Hepatocyte (in vitro differentiated cells): Measurements from ENCODE around the gene CLECL1. TPM values are rescaled to one million over a fixed set of nuclear protein-coding genes. Genes with fewer than 3 reads are reported as not detected.

Experiments used
- DNase-seq: peaks from one replicate; pipeline ENCODE4 v3.0.0-alpha.2; 2016; ENCODE audit warnings: low spot score
- H2AFZ ChIP-seq: fragments of 200-600 bp; sonication (generic); 2 replicates; pipeline ENCODE4 v1.6.0; 2016; ENCODE audit warnings: antibody characterized with exemption, mild to moderate bottlenecking
- H3K27ac ChIP-seq: fragments of 200-600 bp; sonication (generic); 2 replicates; pipeline ENCODE4 v1.5.1; 2016; ENCODE audit warnings: mild to moderate bottlenecking
- H3K27me3 ChIP-seq: fragments of 200-600 bp; sonication (generic); 2 replicates; pipeline ENCODE4 v1.6.1; 2016
- H3K36me3 ChIP-seq: fragments of 200-600 bp; sonication (generic); replicated peaks from 2 replicates; pipeline ENCODE4 v1.5.1; 2016; ENCODE audit warnings: low read depth; ENCODE audit not compliant: insufficient read depth
- H3K4me1 ChIP-seq: fragments of 200-600 bp; sonication (generic); 2 replicates; pipeline ENCODE4 v1.5.1; 2016; ENCODE audit warnings: mild to moderate bottlenecking, moderate library complexity; ENCODE audit not compliant: insufficient read depth
- H3K4me2 ChIP-seq: fragments of 200-600 bp; sonication (generic); 2 replicates; pipeline ENCODE4 v1.6.0; 2016
- H3K4me3 ChIP-seq: fragments of 200-600 bp; sonication (generic); 2 replicates; pipeline ENCODE4 v1.5.1; 2016; ENCODE audit warnings: mild to moderate bottlenecking
- H3K79me2 ChIP-seq: fragments of 200-600 bp; sonication (generic); 2 replicates; pipeline ENCODE4 v1.6.0; 2017; ENCODE audit warnings: mild to moderate bottlenecking
- H3K9me2 ChIP-seq: fragments of 200-600 bp; sonication (generic); replicated peaks from 2 replicates; pipeline ENCODE4 v1.6.0; 2017; ENCODE audit warnings: mild to moderate bottlenecking; ENCODE audit not compliant: insufficient read depth
- H3K9me3 ChIP-seq: fragments of 200-600 bp; sonication (generic); 2 replicates; pipeline ENCODE4 v1.5.1; 2016; ENCODE audit warnings: low read depth, mild to moderate bottlenecking
- H4K20me1 ChIP-seq: fragments of 200-600 bp; sonication (generic); 2 replicates; pipeline ENCODE4 v1.6.0; 2016; ENCODE audit warnings: mild to moderate bottlenecking; ENCODE audit not compliant: insufficient read depth, poor library complexity, severe bottlenecking
- EZH2 ChIP-seq: fragments of 200-600 bp; sonication (generic); IDR thresholded peaks from 2 replicates; pipeline ENCODE4 v1.6.1; 2016; ENCODE audit warnings: antibody characterized with exemption, mild to moderate bottlenecking, borderline replicate concordance
- EZH2phosphoT487 ChIP-seq: fragments of 200-600 bp; sonication (generic); IDR thresholded peaks from one replicate; pipeline ENCODE4 v1.6.1; 2018; ENCODE audit warnings: antibody characterized with exemption, mild to moderate bottlenecking, low read depth, moderate library complexity; ENCODE audit not compliant: unreplicated experiment, severe bottlenecking
- WGBS: methylation state at CpG from one replicate; pipeline ENCODE4 v1.1.6; 2016; ENCODE audit warnings: low lambda C conversion rate; ENCODE audit errors: missing lambda C conversion rate; 5-methylcytosine and 5-hydroxymethylcytosine counted together
- polyA plus RNA-seq: library from polyadenylated mRNA; unstranded; fragments of >200 nt; fragmentation: Nextera tagmentation; extraction: Ambion mirVana; gene quantifications from 2 replicates; pipeline ENCODE4 v1.2.1, GENCODE V29; 2016
- total RNA-seq: library from RNA; depleted of rRNA; stranded (reverse); fragments of >200 nt; gene quantifications from 2 replicates; pipeline ENCODE4 v1.2.3, GENCODE V29; 2014
- TF ChIP-seq, protein P1 (sequence below): fragments of 200-600 bp; sonication (generic); IDR thresholded peaks from 2 replicates; pipeline ENCODE4 v1.5.1; 2016; ENCODE audit warnings: antibody characterized with exemption, mild to moderate bottlenecking; ENCODE audit not compliant: poor library complexity

CLECL1 gene
- total and polyA plus RNA-seq, 2 experiments from 2014 or later, result not detected

DNA sequence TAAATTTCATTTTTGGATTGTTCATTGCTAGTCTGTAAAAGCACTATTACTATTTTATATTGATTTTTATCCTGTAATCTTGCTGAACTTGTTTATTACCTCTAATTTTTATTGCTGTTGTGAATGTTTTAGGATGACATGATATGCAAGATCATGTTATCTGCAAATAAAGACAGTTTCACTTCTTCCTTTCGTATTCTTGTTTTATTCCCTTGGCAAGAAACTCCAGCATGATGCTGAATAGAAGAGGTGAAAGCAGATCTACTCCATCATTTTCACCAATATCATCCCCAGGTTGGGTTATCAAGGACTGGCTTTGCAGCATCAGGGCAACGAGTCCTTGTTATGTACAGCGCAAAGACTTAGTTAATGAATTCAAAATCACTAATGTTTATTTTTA lies 2.7 kb upstream of the CLECL1 start:
- Histone ChIP-seq H3K36me3 (no peaks in the 10 kb centered on the region), H2AFZ (no peak overlapping the region), H3K79me2 (no peaks in the 10 kb centered on the region)

DNA sequence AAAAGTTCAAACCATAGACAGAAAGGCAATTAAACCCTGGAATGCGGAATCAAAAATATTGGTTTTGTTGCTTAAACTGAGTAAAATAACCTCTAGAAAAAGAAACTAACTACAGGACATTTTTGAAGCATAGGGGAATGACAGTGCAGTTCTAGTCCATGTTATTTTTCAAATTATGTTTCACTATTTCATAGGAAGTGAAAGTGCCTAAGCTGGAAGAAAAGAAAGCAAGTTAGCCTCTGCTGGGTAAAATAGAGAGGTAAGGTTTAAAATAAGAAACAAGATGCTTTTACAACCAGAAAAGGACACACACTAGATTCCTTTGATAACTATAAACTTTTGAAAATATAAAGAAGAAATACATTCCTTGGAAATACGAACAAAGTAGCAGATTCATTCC lies 1.1 kb downstream of the CLECL1 start:
- Histone ChIP-seq H3K36me3 (no peaks in the 10 kb centered on the region), H3K79me2 (no peaks in the 10 kb centered on the region), H3K27me3 (no peaks in the 10 kb centered on the region), H4K20me1 (no peaks in the 10 kb centered on the region), H3K27ac (no peak overlapping the region), H2AFZ (no peak overlapping the region), H3K9me2 (no peaks in the 10 kb centered on the region), H3K4me2 (no peak overlapping the region), H3K9me3 (no peaks in the 10 kb centered on the region), H3K4me3 (no peak overlapping the region), H3K4me1 (no peaks in the 10 kb centered on the region)
- TF ChIP-seq EZH2phosphoT487 (no peak), EZH2 (no peak)
- TF ChIP-seq, protein P1, sequence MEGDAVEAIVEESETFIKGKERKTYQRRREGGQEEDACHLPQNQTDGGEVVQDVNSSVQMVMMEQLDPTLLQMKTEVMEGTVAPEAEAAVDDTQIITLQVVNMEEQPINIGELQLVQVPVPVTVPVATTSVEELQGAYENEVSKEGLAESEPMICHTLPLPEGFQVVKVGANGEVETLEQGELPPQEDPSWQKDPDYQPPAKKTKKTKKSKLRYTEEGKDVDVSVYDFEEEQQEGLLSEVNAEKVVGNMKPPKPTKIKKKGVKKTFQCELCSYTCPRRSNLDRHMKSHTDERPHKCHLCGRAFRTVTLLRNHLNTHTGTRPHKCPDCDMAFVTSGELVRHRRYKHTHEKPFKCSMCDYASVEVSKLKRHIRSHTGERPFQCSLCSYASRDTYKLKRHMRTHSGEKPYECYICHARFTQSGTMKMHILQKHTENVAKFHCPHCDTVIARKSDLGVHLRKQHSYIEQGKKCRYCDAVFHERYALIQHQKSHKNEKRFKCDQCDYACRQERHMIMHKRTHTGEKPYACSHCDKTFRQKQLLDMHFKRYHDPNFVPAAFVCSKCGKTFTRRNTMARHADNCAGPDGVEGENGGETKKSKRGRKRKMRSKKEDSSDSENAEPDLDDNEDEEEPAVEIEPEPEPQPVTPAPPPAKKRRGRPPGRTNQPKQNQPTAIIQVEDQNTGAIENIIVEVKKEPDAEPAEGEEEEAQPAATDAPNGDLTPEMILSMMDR, result no peak
- DNase-seq, result no peak
- 90% methylated on average over 2 of the region's 2 CpGs for WGBS

More for the DNA sequence above, 2.7 kb upstream of the CLECL1 start:
- Histone ChIP-seq H3K4me3 (no peak overlapping the region), H3K27me3 (no peaks in the 10 kb centered on the region), H3K4me1 (no peaks in the 10 kb centered on the region), H3K27ac (no peak overlapping the region), H3K4me2 (no peak overlapping the region), H3K9me3 (no peaks in the 10 kb centered on the region), H3K9me2 (no peaks in the 10 kb centered on the region), H4K20me1 (no peaks in the 10 kb centered on the region)
- DNase-seq, result no peak
- TF ChIP-seq EZH2phosphoT487 (no peak), EZH2 (no peak)
- TF ChIP-seq, protein P1, result no peak
- 96% methylated on average over 3 of the region's 3 CpGs for WGBS

DNA sequence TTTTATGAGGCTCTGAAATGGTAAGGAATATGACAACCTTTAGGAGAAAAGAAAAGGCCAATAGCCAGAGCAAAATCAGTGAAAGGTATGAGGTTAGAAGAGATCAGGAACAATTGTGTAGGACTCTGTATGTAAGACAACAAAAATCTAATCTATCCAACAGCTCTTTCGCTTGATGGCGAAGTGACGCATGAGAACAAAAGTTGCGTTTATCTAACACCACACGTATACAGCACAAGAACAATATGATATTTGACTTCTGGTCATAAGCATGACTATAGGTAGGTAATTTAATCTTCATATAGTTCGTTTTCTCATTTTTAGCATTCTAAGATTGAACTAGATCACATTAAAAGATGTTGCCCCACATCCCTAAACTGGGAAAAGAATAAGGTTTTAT lies 1.5 kb downstream of the CLECL1 start:
- no peak for DNase-seq
- H3K9me3 ChIP-seq, result no peaks in the 10 kb centered on the region
- H2AFZ ChIP-seq, result no peak overlapping the region
- H3K27ac ChIP-seq, result no peak overlapping the region
- no peaks in the 10 kb centered on the region for H3K27me3 ChIP-seq
- 84% methylated on average over 6 of the region's 6 CpGs for WGBS
- H3K9me2 ChIP-seq, result no peaks in the 10 kb centered on the region
- no peak overlapping the region for H3K4me3 ChIP-seq
- H3K79me2 ChIP-seq, result no peaks in the 10 kb centered on the region
- no peaks in the 10 kb centered on the region for H3K4me1 ChIP-seq
- no peaks in the 10 kb centered on the region for H3K36me3 ChIP-seq
- H3K4me2 ChIP-seq, result no peak overlapping the region
- TF ChIP-seq, protein P1, result no peak
- TF ChIP-seq EZH2phosphoT487, result no peak
- no peak for TF ChIP-seq EZH2
- no peaks in the 10 kb centered on the region for H4K20me1 ChIP-seq

DNA sequence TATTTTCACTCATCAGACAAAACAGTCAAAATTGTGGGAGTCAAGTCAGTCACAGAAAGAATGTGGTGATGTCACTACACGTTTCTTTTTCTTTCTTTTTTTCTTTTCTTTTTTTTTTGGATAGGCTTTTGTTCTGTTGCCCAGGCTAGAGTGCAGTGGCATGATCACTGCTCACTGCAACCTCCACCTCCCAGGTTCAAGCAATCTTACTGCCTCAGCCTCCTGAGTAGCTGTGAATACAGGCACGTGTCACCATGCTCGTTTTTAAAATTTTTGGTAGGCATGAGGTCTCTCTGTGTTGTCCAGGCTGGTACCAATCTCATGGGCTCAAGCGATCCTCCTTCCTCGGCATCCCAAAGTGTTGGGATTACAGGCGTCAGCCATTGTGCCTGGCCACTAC lies 2.3 kb downstream of the CLECL1 start:
- Histone ChIP-seq H3K4me1 (no peaks in the 10 kb centered on the region), H2AFZ (no peak overlapping the region), H3K27ac (no peak overlapping the region), H3K4me3 (no peak overlapping the region), H4K20me1 (no peaks in the 10 kb centered on the region), H3K79me2 (no peaks in the 10 kb centered on the region), H3K9me3 (no peaks in the 10 kb centered on the region), H3K36me3 (no peaks in the 10 kb centered on the region), H3K4me2 (no peak overlapping the region), H3K27me3 (no peaks in the 10 kb centered on the region), H3K9me2 (no peaks in the 10 kb centered on the region)
- WGBS, result 82% methylated on average over 6 of the region's 6 CpGs
- no peak for TF ChIP-seq EZH2
- DNase-seq, result no peak
